GM12864 (cell line): ENCODE data around the gene ODAD4.
"Not testable (repeated sequence)": the region's sequence is repeated elsewhere in the genome, so short reads cannot be mapped to it uniquely, and the experiment has no call there.

Experiments used
- DNase-seq: peaks from one replicate; pipeline ENCODE4 v3.0.0-alpha.2; 2011; ENCODE audit warnings: low read depth
- H3K4me3 ChIP-seq: 2 replicates; pipeline ENCODE4 v1.5.1; 2011; ENCODE audit warnings: mild to moderate bottlenecking, low read depth, low read length, control low read depth
- CTCF ChIP-seq: IDR thresholded peaks from 2 replicates; pipeline ENCODE4 v1.5.1; 2011; ENCODE audit warnings: low read depth, mild to moderate bottlenecking, moderate library complexity, low read length, control low read depth, inconsistent platforms; ENCODE audit errors: missing control alignments

Gene ODAD4

GRCh38 chr17:42002792-42003301 lies 72.4 kb downstream of the ODAD4 start:
- H3K4me3 ChIP-seq, result no peak overlapping the region
- DNase-seq, result no peak
- no peak for TF ChIP-seq CTCF

- no peak for DNase-seq
- no peak for TF ChIP-seq CTCF
Measured at GRCh38 chr17:42005166-42005565, 74.7 kb downstream of the ODAD4 start.

GRCh38 chr17:42009170-42009569 lies 78.8 kb downstream of the ODAD4 start:
- H3K4me3 ChIP-seq, result no peak overlapping the region
- peak; percentile 8 for TF ChIP-seq CTCF
- no peak for DNase-seq

More at GRCh38 chr17:42005166-42005565, 74.7 kb downstream of the ODAD4 start:
- no peak overlapping the region for H3K4me3 ChIP-seq

- H3K4me3 ChIP-seq, DNase-seq: not testable (repeated sequence)
Measured at GRCh38 chr17:42010266-42010680, 79.9 kb downstream of the ODAD4 start.

GRCh38 chr17:42010898-42011516 lies 80.6 kb downstream of the ODAD4 start:
- no peak for DNase-seq
- TF ChIP-seq CTCF, result no peak
- no peak overlapping the region for H3K4me3 ChIP-seq

- H3K4me3 ChIP-seq, DNase-seq: not testable (repeated sequence)
Measured at GRCh38 chr17:42012363-42012762, 81.9 kb downstream of the ODAD4 start.

- not testable (repeated sequence) for H3K4me3 ChIP-seq, DNase-seq
Measured at GRCh38 chr17:42013740-42014139, 83.3 kb downstream of the ODAD4 start.
